Measurements from ENCODE around the gene UBN2. TPM values are rescaled to one million over a fixed set of nuclear protein-coding genes. Genes with fewer than 3 reads are reported as not detected.

The UBN2 gene
- total RNA-seq, 2 donors from 2014 or later = 45.3 to 48.8 TPM

GRCh38 chr7:139294241-139294640 is 63.2 kb downstream of the UBN2 start:
- Histone ChIP-seq H3K9me3 (ENCODE audit: control insufficient read depth, low read length) (no peaks in the 10 kb centered on the region), H3K4me1 (ENCODE audit: control insufficient read depth, insufficient read depth, low read length) (peaks cover 6% of the 10 kb centered on the region), H3K9ac (ENCODE audit: extremely low read depth, low read length, poor library complexity, severe bottlenecking) (no peak overlapping the region), H3K4me3 (ENCODE audit: low read length) (no peak overlapping the region), H3K27me3 (ENCODE audit: control insufficient read depth, insufficient read depth, low read length, poor library complexity, severe bottlenecking) (no peaks in the 10 kb centered on the region), H3K27ac (ENCODE audit: low read depth, low read length) (no peak overlapping the region), H3K36me3 (ENCODE audit: control insufficient read depth, insufficient read depth, low read length) (peaks cover 54% of the 10 kb centered on the region)
- TF ChIP-seq, protein P1, sequence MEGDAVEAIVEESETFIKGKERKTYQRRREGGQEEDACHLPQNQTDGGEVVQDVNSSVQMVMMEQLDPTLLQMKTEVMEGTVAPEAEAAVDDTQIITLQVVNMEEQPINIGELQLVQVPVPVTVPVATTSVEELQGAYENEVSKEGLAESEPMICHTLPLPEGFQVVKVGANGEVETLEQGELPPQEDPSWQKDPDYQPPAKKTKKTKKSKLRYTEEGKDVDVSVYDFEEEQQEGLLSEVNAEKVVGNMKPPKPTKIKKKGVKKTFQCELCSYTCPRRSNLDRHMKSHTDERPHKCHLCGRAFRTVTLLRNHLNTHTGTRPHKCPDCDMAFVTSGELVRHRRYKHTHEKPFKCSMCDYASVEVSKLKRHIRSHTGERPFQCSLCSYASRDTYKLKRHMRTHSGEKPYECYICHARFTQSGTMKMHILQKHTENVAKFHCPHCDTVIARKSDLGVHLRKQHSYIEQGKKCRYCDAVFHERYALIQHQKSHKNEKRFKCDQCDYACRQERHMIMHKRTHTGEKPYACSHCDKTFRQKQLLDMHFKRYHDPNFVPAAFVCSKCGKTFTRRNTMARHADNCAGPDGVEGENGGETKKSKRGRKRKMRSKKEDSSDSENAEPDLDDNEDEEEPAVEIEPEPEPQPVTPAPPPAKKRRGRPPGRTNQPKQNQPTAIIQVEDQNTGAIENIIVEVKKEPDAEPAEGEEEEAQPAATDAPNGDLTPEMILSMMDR (conservative IDR thresholded peaks at IDR 0.05) = no peak
- Mint-ChIP-seq H3K9me3 (no peaks in the 10 kb centered on the region), H3K4me3 (no peak overlapping the region), H3K27me3 (ENCODE audit: insufficient read depth) (no peaks in the 10 kb centered on the region), H3K36me3 (ENCODE audit: low read depth) (peaks cover 27% of the 10 kb centered on the region), H3K27ac (no peak overlapping the region), H3K4me1 (peaks cover 15% of the 10 kb centered on the region)
- 86 to 100% methylated on average over 3 to 4 of the region's 4 CpGs for WGBS, 2 experiments (ENCODE audit: insufficient coverage in 1 of 2, insufficient read length in 1 of 2)
- no peak for DNase-seq

DNA sequence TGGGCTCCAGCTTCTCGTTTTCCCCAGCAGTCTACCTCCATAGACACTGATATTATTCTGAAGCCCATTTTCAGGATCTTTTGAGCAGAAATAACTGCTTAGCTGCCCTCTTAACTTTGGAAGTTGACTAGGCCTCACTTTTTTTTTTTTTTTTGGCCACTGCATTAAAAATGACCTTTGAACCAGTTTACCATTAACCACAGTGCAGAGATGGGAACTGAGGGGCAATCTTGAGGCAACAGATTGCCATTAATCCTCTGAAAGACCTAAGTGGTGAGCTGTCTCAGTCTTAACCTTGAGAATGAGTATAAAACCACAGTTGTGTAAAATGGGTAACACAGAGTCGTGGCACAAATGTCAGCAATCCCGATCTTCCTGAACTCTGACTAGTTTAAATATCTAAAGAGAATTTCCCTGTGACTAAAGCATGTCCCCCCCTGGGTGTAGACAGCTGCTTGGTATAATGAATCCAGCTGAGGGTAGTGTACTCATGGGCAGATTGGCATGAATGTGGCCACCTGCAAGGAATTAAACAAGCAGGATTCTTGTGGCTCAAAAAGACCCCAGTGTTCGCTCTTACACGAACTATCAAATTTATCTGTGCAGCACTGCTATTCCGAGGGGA is 64.0 kb downstream of the UBN2 start:
- WGBS, 2 experiments (ENCODE audit: insufficient coverage in 1 of 2, insufficient read length in 1 of 2) = 88 to 92% methylated on average over 6 of the region's 6 CpGs
- no peak overlapping the region for H3K27ac Mint-ChIP-seq
- Histone ChIP-seq H3K9me3 (ENCODE audit: control insufficient read depth, low read length) (no peaks in the 10 kb centered on the region), H3K36me3 (ENCODE audit: control insufficient read depth, insufficient read depth, low read length) (peaks cover 57% of the 10 kb centered on the region), H3K4me3 (ENCODE audit: low read length) (no peak overlapping the region), H3K27me3 (ENCODE audit: control insufficient read depth, insufficient read depth, low read length, poor library complexity, severe bottlenecking) (no peaks in the 10 kb centered on the region), H3K27ac (ENCODE audit: low read depth, low read length) (no peak overlapping the region), H3K4me1 (ENCODE audit: control insufficient read depth, insufficient read depth, low read length) (peaks cover 6% of the 10 kb centered on the region), H3K9ac (ENCODE audit: extremely low read depth, low read length, poor library complexity, severe bottlenecking) (no peak overlapping the region)
- no peaks in the 10 kb centered on the region for H3K9me3 Mint-ChIP-seq
- H3K4me3 Mint-ChIP-seq = no peak overlapping the region
- H3K36me3 Mint-ChIP-seq (ENCODE audit: low read depth) = peaks cover 32% of the 10 kb centered on the region
- peaks cover 15% of the 10 kb centered on the region for H3K4me1 Mint-ChIP-seq
- no peaks in the 10 kb centered on the region for H3K27me3 Mint-ChIP-seq (ENCODE audit: insufficient read depth)
- no peak for DNase-seq
- TF ChIP-seq, protein P1 (conservative IDR thresholded peaks at IDR 0.05) = no peak

DNA sequence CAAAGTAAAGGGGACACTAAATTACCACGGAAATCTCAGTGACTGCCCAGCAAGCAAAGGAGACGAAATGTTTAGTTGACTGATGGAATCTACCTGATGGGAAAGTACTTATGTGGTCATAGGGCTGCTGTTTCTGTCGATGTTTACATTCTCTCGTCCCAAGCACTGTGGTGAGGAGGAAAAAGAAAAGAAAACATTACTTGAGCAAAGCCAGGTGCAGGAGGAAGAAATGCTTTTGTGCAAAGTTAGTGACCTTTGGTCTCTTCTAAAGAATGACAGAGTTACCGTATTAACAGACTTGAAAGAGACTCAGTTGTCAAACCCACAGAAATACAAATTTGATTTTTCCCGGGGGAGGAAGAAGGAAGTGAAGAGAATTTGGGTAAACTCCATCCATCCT is 66.8 kb downstream of the UBN2 start:
- Histone ChIP-seq H3K9ac (ENCODE audit: extremely low read depth, low read length, poor library complexity, severe bottlenecking) (no peak overlapping the region), H3K9me3 (ENCODE audit: control insufficient read depth, low read length) (no peaks in the 10 kb centered on the region), H3K4me1 (ENCODE audit: control insufficient read depth, insufficient read depth, low read length) (peaks cover 6% of the 10 kb centered on the region), H3K4me3 (ENCODE audit: low read length) (no peak overlapping the region), H3K27ac (ENCODE audit: low read depth, low read length) (peak overlapping the region; percentile 18), H3K27me3 (ENCODE audit: control insufficient read depth, insufficient read depth, low read length, poor library complexity, severe bottlenecking) (no peaks in the 10 kb centered on the region), H3K36me3 (ENCODE audit: control insufficient read depth, insufficient read depth, low read length) (peaks cover 68% of the 10 kb centered on the region)
- Mint-ChIP-seq H3K4me3 (no peak overlapping the region), H3K27ac (no peak overlapping the region), H3K4me1 (peaks cover 27% of the 10 kb centered on the region), H3K36me3 (ENCODE audit: low read depth) (peaks cover 44% of the 10 kb centered on the region), H3K9me3 (no peaks in the 10 kb centered on the region), H3K27me3 (ENCODE audit: insufficient read depth) (no peaks in the 10 kb centered on the region)
- TF ChIP-seq, protein P1 (conservative IDR thresholded peaks at IDR 0.05) = no peak
- 88 to 89% methylated on average over 6 of the region's 6 CpGs for WGBS, 2 experiments (ENCODE audit: insufficient coverage in 1 of 2, insufficient read length in 1 of 2)
- DNase-seq = no peak

Data from endodermal cell (in vitro differentiated cells).